Colon (tissue), 2 donors: Measurements from ENCODE around the gene WFIKKN1.

ENCODE experiments used
- FAIRE-seq: peaks from 2 replicates; lab custom pipeline; 2012; peaks lifted over from hg19 to GRCh38; lab: Jason Lieb, UNC
- donor health status: control.
- donor health status: control.

The WFIKKN1 gene, protein sequence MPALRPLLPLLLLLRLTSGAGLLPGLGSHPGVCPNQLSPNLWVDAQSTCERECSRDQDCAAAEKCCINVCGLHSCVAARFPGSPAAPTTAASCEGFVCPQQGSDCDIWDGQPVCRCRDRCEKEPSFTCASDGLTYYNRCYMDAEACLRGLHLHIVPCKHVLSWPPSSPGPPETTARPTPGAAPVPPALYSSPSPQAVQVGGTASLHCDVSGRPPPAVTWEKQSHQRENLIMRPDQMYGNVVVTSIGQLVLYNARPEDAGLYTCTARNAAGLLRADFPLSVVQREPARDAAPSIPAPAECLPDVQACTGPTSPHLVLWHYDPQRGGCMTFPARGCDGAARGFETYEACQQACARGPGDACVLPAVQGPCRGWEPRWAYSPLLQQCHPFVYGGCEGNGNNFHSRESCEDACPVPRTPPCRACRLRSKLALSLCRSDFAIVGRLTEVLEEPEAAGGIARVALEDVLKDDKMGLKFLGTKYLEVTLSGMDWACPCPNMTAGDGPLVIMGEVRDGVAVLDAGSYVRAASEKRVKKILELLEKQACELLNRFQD

DNA sequence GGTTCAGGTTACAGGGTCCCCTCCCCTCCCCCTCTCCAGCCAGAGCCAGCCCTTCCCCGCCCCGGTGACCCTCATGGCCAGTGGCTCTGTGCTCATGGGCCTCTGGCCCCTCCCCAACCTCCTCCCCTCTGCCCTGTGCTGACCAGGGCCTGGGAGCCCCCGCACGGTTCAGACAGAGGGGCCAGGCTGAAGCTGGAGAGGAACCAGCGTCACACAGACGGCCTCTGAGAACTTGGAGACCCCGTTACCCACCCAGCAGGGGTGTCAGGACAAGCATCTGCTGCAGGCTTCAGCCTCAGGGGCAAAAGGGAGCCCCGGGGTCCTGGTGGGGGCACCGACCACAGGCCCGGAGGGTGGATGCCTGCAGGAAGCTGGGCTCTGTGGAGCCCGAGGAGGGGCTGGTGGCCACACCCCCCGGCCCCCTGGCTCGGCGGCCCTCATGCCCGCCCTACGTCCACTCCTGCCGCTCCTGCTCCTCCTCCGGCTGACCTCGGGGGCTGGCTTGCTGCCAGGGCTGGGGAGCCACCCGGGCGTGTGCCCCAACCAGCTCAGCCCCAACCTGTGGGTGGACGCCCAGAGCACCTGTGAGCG lies at the start of gene WFIKKN1:
Gene WFIKKN1, plus strand, starts transcription at position 171 of the 591 bp plus-strand sequence. Its CDS starts 269 bp downstream, at position 440.
- FAIRE-seq, result no peak

DNA sequence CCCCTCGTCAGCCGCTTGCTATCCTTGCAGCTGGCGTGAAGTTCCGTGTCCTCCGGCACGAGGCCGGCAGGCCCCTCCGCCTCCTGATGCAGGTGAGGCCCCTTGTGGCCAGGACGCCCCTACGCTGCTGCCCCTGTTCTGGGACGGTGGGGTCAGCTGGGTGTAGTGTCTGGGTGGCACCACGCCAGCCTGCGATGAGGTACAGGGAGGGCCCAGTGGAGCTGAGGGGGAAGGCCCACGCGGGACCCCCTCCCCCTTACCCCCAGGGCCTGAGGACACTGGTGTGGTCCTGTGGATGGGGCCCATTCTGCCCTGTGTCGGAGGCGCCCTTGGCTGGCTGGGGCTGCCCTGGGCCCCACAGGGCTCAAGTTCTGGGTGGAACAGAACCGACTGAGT lies 48.6 kb upstream of the WFIKKN1 start:
- no peak for FAIRE-seq

DNA sequence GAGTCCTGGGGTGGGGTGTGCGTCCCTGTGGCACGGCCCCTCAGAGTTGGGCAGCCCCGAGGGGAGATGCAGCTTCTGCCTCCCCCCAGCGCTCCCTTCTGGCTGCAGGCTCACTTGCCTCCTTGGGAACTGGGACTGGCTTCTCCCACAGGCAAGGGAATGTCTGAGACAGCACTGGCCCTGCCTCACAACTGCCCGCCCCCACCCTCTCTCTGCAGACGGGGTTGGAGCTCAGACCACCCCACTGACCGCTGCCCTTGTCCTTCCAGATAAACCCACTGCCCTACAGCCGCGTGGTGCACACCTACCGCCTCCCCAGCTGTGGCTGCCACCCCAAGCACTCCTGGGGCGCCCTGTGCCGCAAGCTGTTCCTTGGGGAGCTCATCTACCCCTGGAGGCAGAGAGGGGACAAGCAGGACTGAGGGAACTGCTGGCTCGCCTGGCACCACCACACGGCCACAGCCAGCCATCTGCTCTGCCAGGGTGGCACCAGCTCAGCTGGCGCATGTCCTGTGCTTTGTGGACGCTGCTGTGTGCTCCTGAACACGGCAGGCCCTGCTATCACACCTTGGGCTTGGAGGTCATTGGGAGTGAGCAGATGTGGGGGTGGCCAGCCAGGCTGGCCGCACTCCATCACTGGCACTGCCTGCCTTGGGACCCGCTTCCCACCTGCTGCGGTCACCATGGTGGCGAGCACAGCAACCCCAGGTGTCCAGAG lies 48.0 kb upstream of the WFIKKN1 start:
- FAIRE-seq, result no peak

DNA sequence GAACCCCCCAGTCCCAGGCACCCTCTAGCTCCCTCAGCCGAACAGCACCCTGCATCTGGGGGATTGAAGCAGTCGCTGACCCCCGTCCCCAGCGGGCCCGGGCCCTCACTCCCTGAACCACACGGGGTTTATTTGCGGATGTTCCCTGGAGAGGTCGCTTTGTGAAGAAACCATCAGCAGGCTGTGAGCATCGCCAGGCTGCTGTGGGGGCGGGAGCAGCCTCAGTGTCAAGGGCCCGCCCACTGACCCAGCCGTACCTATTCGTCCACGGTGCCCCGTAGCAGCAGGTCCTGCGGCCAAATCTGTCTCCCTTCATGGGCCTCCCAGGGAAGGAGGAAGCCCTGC lies 47.3 kb upstream of the WFIKKN1 start:
- no peak for FAIRE-seq

DNA sequence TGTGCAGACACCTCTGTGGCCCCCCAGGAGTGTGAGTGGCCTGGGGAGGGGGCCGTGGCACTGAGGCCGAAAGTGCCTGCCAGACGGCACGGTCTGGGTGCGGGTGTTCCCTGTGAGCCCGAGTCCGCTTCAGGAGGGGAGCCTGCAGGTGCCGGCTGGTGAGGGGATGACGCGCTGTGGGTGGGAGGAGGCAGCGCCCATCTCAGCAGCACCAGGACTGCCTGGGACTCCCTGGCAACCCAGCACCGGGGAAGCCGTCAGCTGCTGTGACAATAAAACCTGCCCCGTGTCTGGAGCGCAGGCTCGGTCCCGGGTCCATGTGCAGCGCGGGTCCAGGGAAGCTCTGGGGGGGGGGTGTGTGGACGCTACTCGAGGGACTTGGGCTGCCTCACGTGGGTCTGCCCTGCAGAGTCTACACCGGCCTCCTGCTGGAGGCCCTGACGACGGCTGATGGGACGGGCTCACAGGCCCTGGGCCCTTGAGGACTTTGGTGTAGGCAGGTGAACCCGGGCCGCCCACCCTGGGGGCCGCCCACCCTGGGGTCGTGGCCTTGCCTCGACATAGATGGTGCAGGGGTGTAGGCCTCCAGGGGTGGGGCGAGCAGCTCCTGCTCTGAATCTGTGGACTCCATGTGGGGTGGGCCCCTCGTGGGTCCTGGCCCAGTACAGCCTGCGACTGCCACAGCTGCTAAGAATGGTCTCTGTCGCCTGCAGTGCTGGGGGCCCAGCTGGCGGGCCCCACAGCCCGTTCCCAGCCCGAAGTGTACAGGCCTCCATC lies 46.8 kb upstream of the WFIKKN1 start:
- FAIRE-seq, result no peak

DNA sequence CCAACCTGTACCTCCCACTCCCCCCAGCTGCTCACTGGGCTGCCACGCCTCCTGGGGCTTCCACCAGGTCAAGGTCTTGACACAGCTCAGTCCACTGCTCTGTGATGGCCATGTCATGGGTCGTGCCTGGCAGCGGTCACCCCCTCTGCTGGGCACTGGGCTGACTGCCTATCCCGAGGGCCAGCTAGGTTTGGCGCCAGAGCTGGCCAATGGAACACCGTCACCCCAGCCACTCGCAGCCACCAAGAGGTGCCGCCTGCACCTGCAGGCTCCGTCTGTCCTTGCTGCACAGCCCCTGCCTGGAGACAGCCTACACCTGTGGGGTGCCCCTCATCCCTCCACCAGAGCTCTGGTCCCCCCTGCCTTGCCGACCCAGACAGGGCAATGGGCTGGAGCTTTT lies 45.4 kb upstream of the WFIKKN1 start:
- FAIRE-seq, result no peak

DNA sequence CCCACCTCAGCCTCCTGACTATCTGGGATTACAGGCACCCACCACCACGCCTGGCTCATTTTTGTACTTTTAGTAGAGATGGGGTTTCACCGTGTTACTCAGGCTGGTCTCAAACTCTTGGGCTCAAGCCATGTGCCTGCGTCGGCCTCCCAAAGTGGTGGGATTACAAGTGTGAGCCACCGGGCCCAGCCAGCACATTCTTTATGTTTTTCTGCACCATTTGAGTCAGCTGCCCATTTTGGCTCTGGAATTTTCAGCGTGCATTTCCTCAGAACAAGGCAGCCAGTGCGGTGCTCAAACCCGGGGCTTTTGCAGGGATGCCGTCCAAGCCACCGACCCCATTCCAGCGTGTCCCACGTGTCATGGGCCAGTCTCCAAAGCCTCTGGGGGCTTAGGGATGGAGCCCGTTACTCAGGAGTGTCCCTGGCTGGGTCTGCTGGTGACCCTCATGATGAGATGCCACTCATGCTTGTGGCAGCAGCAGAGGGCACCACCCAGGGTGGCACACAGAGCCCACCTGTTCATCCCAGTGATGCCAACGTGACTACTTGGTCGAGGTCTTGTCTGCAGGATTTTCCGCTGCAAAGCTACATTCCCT lies 44.6 kb upstream of the WFIKKN1 start:
- no peak for FAIRE-seq

DNA sequence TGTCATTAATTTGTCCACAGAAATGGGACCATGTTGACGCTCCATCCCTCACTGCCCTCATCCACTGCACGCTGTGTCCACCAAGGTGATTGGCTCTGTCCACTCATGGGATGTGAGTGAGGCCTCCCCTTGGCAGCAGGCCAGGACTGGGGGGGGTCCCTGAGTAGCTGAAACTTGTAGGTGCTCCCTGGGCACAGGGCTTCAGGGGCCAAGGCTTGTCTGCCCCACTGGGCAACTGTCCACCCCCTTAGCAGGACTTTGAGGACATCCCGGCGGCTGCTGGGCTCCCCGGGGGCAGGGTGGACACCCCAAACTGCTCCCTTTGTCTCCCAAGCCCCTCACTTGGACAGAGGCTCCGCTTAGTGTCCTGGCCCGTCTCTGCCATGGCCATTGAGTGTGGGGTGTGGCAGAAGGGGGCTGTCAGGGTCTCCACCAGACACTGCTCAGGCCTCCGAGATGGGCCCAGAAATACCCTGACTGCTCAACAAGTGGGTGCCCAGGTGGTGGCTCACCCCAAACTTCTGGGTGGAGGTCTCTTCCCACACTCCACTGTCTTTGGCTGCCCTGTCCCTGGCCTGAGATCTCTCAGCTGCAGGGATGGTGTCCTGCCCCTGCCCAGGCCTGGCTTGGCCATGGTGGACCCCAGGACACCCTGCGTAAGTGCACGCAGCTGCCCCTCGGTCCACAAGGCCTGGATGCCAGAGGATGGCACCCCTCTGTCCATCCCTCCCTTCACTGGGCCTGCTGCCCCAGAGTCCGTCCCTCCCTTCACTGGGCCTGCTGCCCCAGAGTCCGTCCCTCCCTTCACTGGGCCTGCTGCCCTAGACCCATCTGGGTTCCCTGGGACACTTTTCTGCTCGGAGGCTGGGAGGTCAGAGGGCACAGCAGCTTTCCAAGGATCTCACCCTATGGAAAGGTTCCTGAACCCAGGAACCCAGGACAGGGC lies 43.9 kb upstream of the WFIKKN1 start:
- FAIRE-seq, result no peak

DNA sequence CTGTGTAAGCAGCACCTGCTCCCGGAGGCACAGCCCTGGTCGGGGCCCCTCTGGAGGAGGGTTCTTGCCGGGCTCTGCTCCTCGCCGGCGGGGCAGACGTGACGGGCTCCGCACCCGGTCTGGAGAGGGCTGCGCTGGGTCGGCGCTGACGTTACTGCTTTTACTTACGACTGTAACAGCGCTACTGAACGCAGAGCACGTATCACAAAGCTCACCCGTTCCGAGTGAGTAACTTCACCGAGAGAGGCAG lies 42.2 kb upstream of the WFIKKN1 start:
- FAIRE-seq, result no peak

DNA sequence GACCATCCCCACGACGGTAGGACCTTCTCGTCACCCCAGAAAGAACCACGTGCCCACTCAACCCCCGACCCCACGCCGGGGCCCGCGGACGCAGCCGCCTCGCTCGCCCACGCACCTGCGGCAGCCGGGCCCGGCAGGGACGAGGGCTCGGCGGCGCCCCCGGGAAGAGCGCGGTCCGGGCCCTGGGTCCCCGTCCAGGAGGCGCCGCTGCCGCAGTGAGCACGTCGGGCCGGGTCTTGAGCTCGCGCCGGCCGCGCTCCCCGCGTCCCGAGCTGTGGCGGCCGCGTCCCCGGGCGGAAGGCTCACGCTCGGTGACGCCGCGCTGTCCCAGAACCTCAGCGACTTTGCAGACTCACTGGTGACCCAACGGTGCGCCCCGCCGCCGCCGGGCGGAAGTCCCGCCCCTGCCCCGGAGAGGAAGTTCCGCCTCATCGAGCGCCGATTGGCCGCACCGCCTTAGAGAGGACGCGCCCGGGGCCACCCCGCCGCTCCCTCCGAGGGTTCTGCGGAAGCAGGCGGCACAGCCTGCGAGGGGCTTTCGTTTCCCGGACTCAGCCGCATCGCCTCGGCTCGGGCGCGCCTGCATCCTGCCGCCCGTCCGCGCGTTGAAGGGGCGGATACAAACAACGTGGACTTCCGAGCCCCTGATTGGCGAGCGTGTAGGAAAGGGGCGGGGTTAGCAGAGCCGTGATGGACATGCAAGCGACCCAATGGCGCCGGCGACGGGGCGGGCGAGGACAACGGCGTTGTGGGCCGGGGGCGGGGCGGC lies 41.7 kb upstream of the WFIKKN1 start:
- FAIRE-seq, result no peak

DNA sequence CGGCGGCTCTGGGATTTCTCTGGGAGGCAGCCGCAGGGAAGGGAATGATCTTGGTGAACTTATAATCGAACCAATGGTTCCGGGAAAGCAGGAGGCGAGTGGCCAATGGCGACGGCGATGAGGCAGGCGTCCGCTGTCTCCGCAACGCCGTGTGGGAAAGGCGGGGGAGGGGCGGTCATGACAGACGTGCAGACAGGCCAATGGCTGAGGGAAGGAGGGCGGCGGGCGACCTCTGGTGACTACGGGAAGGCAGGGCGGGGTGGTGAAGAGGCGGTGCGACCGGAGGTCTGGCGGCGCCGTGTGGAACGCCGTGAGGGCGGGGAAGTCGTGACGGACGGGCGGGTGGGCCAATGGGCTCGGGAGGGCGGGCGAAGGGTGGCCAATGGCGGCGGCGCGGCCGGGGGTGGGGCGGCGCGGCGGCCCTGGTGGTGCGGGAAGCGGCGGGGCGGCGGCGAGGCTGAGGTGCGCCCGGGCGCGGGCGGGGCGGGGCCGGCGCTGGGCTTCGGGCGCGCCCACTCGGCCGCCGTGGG lies 41.1 kb upstream of the WFIKKN1 start, which contains the start of gene RAB40C:
Gene RAB40C, plus strand, starts transcription at position 409 of the 530 bp plus-strand sequence. CDS start 226 bp downstream, outside the sequence.
- no peak for FAIRE-seq

DNA sequence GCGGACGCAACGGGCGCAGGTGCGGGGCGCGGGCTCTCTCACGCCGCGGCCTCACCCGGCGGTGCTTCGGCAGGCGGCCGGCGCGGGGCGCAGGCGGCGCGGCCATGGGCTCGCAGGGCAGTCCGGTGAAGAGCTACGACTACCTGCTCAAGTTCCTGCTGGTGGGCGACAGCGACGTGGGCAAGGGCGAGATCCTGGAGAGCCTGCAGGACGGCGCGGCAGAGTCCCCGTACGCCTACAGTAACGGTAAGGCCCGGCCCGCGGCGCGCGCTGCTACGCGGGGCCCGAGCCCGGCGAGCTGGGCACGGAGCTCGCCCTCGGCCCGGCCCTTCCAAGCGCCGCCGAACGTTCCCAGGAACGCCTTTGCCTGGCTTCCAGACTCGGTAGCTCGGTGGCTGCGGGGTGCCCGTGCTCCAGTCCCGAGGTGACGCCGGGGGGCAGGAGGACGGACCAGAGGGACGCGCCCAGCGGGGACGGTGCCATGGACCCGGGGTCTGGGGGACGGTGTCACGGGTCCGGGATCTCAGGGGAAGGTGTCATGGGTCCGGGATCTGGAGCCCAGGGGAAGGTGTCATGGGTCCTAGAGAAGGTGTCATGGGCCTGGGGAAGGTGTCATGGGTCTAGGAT lies 40.5 kb upstream of the WFIKKN1 start:
- no peak for FAIRE-seq

DNA sequence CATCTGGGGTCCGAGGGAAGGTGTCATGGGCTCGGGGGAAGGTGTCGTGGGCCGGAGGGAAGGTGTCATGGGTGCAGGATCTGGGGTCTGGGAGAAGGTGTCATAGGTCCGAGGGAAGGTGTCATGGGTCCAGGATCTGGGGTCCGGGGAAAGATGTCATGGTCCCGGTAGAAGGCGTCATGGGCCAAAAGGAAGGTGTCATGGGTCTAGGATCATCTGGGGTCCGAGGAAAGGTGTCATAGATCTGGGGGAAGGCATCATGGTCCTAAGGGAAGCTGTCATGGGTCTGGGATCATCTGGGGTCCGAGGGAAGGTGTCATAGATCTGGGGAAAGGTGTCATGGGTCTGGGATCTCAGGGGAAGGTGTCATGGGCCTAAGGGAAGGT lies 40.0 kb upstream of the WFIKKN1 start:
- FAIRE-seq, result no peak

DNA sequence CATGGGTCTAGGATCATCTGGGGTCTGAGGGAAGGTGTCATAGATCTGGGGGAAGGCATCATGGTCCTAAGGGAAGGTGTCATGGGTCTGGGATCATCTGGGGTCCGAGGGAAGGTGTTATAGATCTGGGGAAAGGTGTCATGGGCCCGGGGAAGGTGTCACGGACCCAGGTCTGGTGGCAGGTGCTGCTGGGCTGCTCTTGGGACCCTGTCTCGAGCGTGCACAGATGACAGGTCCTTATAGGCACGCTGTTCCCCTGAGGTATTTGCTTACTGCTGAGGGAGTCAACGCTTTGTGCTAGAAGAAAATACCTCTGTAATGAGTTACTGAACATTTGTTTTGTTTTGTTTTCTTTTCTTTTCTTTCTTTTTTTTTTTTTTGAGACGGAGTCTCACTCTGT lies 39.6 kb upstream of the WFIKKN1 start:
- no peak for FAIRE-seq

DNA sequence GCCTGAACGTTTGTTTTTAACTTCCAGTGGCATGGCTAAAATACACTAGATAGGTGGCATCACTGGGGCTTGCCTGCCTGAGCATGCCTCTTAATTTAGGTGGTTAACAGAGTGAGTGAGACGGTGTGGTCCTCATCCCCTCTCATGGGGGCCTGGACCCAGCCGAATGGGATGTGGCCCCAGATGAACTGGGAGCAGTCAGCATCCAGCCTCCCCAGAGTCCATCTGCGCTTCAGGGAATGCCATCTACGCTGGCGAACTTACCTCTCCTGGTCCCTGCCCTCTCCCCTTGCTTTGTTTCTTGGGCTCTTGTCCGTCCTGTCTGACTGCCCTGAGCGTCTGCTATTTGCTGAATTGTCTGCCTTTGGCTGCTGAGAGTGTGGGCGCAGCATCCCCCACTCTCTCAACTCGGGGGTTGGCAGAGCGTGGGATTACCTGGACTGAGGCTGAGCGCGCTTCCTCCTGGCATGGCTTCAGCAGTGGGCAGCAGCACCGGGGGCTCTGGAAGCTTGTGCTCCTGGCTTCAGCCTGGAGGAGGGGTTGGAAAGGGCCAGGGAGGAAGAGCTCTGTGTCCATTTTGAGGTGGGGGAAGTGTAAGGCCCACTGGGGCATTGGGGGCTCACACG lies 38.8 kb upstream of the WFIKKN1 start:
- no peak for FAIRE-seq

DNA sequence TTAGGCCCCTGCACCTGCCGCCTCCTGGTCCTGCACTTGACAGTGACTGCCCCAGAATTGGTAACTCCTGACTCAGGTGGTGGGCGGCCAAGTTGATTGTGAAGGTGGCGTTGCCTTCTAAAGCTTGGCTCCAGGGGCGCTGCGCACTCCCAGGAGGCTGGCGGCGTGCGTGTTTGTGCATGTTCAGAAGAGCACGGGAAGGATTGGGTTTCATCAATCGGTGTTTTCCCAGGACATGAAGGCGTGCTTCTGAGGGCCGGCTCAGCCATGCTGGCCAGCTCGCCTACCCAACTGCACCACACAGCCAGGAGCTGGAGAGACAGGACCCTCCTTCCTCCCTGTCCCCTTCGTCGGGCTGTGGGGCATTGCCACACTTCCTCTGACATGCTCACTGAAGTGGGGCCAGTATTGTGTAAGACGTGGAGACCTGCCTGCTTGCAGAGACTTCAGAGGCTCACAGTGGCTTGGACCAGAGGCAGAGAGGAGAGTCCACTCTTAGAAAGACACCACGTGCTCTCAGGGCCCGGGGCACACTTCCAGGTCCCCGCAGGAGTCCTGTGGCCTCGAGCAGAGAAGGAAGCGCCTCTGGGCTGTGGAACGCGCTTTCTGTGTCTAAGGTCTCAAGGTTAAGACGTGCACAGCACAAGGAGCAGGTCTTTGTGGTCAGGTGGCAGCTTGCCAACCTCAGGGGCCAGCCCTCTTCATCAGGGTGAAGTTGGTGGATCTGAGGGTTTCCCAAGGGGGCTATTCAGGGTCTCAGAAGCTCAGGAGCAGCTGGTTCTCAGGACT lies 38.1 kb upstream of the WFIKKN1 start:
- no peak for FAIRE-seq

DNA sequence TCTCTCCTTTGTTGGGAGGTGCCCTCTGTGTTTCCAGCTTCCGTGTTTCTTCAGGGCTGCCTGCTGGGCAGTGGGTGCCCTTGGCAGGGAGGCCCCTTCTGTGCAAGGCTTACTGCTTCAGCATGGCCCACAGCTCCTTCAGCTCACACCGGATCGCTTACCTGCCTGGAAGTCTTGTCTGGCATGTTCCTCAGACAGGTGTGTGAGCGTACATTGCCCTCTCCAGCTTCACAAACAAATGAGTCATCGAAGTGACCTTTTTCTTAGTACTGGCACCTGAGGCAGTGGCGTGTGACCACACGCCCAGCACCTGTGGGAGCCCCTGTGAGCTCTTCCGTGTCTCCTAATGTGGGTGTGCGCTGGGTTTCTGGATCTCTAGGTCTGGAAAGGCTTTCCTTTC lies 37.4 kb upstream of the WFIKKN1 start:
- FAIRE-seq, result no peak

DNA sequence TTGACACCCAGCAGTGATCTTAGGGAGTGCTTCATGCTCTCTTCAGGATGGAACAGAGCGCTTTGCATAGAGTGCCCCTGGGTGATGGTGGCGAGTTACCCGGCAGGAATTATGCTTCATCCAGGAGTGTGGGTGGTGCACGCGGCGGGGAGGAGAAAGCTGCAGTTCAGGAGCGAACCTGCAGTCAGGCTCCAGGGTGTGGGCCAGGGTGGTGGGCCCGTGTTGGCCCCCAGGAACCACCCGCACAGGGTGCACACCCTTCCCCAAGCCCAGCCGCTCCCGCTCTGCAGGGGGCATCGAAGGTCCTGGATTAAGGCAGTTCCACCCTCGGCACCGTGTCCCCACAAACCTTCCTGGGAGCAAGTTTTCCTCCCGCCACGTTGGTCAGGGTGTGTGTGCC lies 37.0 kb upstream of the WFIKKN1 start:
- no peak for FAIRE-seq
